ENCODE results near the gene PTCD2. TPM values are rescaled to one million over a fixed set of nuclear protein-coding genes. Genes with fewer than 3 reads are reported as not detected.
A peak's percentile ranks its signal among the peaks of the same experiment; 100 is the strongest.

Gene PTCD2
- total RNA-seq, 1 donor from 2014 or later = 6.9 TPM

DNA sequence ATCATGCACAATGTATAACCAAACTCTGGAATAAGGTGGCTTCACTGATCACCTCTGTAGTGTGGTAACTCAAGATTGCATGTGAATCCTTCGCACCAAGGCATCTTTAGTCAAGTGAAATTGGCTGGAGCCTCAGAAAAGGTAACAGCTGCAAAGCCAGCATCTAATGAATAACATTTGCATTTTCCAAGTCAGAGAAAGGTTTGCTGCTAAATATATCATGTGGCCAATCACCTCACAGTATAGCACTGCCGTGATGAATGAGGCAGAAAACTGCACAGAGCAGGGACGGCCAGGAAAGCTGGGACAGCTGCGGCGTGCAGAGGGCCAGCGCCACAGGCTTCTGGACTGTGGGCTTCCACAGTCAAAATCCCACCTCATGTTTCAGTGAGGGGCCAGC lies 18.6 kb upstream of the PTCD2 start:
- DNase-seq (ENCODE audit: extremely low spot score in 2 of 2) = no peak
- no peaks in the 10 kb centered on the region for H3K9me3 ChIP-seq
- H3K4me3 ChIP-seq = no peak overlapping the region
- H3K27me3 ChIP-seq = no peaks in the 10 kb centered on the region
- intact Hi-C loops (cut with DNase I) = no loop called here
- H3K36me3 ChIP-seq = no peaks in the 10 kb centered on the region
- TF ChIP-seq POLR2AphosphoS5 (IDR thresholded peaks at IDR 0.05; ENCODE audit: insufficient read depth in 1 of 2, low read depth in 1 of 2) = no peak
- TF ChIP-seq, protein P1, sequence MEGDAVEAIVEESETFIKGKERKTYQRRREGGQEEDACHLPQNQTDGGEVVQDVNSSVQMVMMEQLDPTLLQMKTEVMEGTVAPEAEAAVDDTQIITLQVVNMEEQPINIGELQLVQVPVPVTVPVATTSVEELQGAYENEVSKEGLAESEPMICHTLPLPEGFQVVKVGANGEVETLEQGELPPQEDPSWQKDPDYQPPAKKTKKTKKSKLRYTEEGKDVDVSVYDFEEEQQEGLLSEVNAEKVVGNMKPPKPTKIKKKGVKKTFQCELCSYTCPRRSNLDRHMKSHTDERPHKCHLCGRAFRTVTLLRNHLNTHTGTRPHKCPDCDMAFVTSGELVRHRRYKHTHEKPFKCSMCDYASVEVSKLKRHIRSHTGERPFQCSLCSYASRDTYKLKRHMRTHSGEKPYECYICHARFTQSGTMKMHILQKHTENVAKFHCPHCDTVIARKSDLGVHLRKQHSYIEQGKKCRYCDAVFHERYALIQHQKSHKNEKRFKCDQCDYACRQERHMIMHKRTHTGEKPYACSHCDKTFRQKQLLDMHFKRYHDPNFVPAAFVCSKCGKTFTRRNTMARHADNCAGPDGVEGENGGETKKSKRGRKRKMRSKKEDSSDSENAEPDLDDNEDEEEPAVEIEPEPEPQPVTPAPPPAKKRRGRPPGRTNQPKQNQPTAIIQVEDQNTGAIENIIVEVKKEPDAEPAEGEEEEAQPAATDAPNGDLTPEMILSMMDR (IDR thresholded peaks at IDR 0.05) = no peak
- TF ChIP-seq POLR2A (IDR thresholded peaks at IDR 0.05) = no peak
- H3K4me1 ChIP-seq = peaks cover 11% of the 10 kb centered on the region
- H3K27ac ChIP-seq = no peak overlapping the region

DNA sequence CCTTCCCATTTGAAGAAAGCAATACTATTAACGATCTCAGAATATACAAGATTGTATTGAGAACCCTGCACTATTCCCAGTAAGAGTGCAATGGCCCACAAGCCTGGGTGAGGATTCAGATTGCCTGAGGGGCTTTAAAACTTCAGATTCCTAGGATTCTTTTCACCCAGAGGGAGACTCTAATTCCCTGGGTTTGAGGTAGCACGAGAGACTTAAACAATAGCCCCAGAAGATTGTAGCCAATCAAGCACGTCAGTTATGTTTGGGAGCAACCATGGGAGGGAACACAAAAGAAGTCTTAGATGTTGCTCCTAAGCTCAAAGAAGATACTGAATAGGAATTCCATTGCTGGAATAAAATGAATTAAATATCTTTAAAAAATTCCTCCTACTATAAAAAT lies 18.0 kb upstream of the PTCD2 start:
- H3K27ac ChIP-seq = no peak overlapping the region
- intact Hi-C loops (cut with DNase I) = no loop called here
- H3K4me3 ChIP-seq = no peak overlapping the region
- H3K4me1 ChIP-seq = peaks cover 15% of the 10 kb centered on the region
- H3K27me3 ChIP-seq = no peaks in the 10 kb centered on the region
- TF ChIP-seq, protein P1 (IDR thresholded peaks at IDR 0.05) = no peak
- TF ChIP-seq POLR2AphosphoS5 (IDR thresholded peaks at IDR 0.05; ENCODE audit: insufficient read depth in 1 of 2, low read depth in 1 of 2) (no peak), POLR2A (IDR thresholded peaks at IDR 0.05) (no peak)
- no peaks in the 10 kb centered on the region for H3K9me3 ChIP-seq
- no peaks in the 10 kb centered on the region for H3K36me3 ChIP-seq
- no peak for DNase-seq (ENCODE audit: extremely low spot score in 2 of 2)

- no peaks in the 10 kb centered on the region for H3K9me3 ChIP-seq
- H3K27ac ChIP-seq = peak overlapping the region; percentile 3
- H3K4me1 ChIP-seq = peaks cover 19% of the 10 kb centered on the region
- DNase-seq (ENCODE audit: extremely low spot score in 2 of 2) = no peak
- H3K27me3 ChIP-seq = no peaks in the 10 kb centered on the region
- intact Hi-C loops (cut with DNase I) = no loop called here
- TF ChIP-seq, protein P1 (IDR thresholded peaks at IDR 0.05) = no peak
- TF ChIP-seq POLR2AphosphoS5 (IDR thresholded peaks at IDR 0.05; ENCODE audit: insufficient read depth in 1 of 2, low read depth in 1 of 2) (no peak), POLR2A (IDR thresholded peaks at IDR 0.05) (no peak)
- H3K4me3 ChIP-seq = no peak overlapping the region
- peaks cover 0 to 6% of the 10 kb centered on the region in 2 donors for H3K36me3 ChIP-seq
Observed at GRCh38 chr5:72305194-72306142, 14.7 kb upstream of the PTCD2 start.

DNA sequence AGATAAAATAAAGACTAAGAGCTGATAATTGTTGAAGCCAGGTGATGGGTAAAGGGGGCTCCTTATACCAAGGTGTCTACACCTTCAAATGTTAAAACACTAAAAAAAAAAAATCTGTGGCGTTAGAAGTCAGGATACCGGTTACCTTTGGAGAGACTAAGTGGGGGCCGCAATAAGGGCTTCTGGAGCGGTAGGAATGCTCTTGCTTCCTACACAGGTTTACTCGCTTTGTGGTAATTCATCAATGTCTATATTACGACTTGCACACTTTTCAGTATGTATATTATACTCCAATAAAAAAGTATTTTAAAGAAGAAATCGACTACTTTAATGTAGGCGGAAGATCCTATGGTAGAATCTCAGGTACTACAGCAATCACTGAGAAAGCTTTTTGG lies 12.6 kb upstream of the PTCD2 start:
- intact Hi-C loops (cut with DNase I) = no loop called here
- Histone ChIP-seq H3K4me3 (peak overlapping the region; percentile 55 to 67), H3K36me3 (peaks cover 0 to 6% of the 10 kb centered on the region in 2 donors), H3K27ac (peak overlapping the region; percentile 92), H3K4me1 (peaks cover 13% of the 10 kb centered on the region), H3K9me3 (no peaks in the 10 kb centered on the region), H3K27me3 (no peaks in the 10 kb centered on the region)
- no peak for DNase-seq (ENCODE audit: extremely low spot score in 2 of 2)
- TF ChIP-seq, protein P1 (IDR thresholded peaks at IDR 0.05) = no peak
- no peak for TF ChIP-seq POLR2A (IDR thresholded peaks at IDR 0.05)
- no peak for TF ChIP-seq POLR2AphosphoS5 (IDR thresholded peaks at IDR 0.05; ENCODE audit: insufficient read depth in 1 of 2, low read depth in 1 of 2)
